DND-41 (cell line): Measurements from ENCODE around the gene PUS7L.

Experiments used
- ATAC-seq: fragments of 200-7000 bp; cut with Tn5 transposase; 3 replicates; pipeline ENCODE4 v1.9.1; 2021; ENCODE audit warnings: low read depth; ENCODE audit not compliant: insufficient read depth
- DNase-seq: peaks from one replicate; pipeline ENCODE4 v3.0.0-alpha.2; 2020
- H2AFZ ChIP-seq: 2 replicates; pipeline ENCODE4 v1.6.0; 2012; ENCODE audit warnings: low read depth, low read length
- H3K27ac ChIP-seq: 2 replicates; pipeline ENCODE4 v1.5.1; 2012; ENCODE audit warnings: low read length, inconsistent platforms
- H3K27me3 ChIP-seq: fragments of 200-600 bp; sonication (generic); 2 replicates; pipeline ENCODE4 v1.6.0; 2012; ENCODE audit warnings: low read length, mild to moderate bottlenecking, inconsistent platforms; ENCODE audit not compliant: insufficient read depth, poor library complexity
- H3K36me3 ChIP-seq: 2 replicates; pipeline ENCODE4 v1.5.1; 2012; ENCODE audit warnings: low read length, inconsistent platforms; ENCODE audit not compliant: insufficient read depth
- H3K4me1 ChIP-seq: 2 replicates; pipeline ENCODE4 v1.5.1; 2012; ENCODE audit warnings: mild to moderate bottlenecking, low read length; ENCODE audit not compliant: insufficient read depth
- H3K4me2 ChIP-seq: 2 replicates; pipeline ENCODE4 v1.6.0; 2012; ENCODE audit warnings: mild to moderate bottlenecking, moderate library complexity, low read length, inconsistent platforms; ENCODE audit not compliant: insufficient read depth
- H3K4me3 ChIP-seq, 2 experiments: fragments of 200-600 bp in 1 of 2; shearing (Covaris generic) in 1 of 2; 2 replicates each; pipeline ENCODE4 v1.5.1; 2012 to 2016; ENCODE audit warnings: inconsistent platforms in 2 of 2, low read length in 2 of 2, mild to moderate bottlenecking in 2 of 2, low read depth in 1 of 2, moderate library complexity in 1 of 2
- H3K79me2 ChIP-seq: 2 replicates; pipeline ENCODE4 v1.6.0; 2012; ENCODE audit warnings: low read length, inconsistent platforms; ENCODE audit not compliant: insufficient read depth
- H3K9ac ChIP-seq: 2 replicates; pipeline ENCODE4 v1.6.0; 2012; ENCODE audit warnings: low read depth, mild to moderate bottlenecking, inconsistent platforms, low read length, moderate library complexity
- H3K9me3 ChIP-seq: 2 replicates; pipeline ENCODE4 v1.5.1; 2012; ENCODE audit warnings: low read length, moderate library complexity, mild to moderate bottlenecking, inconsistent platforms; ENCODE audit not compliant: insufficient read depth, severe bottlenecking
- H4K20me1 ChIP-seq: 2 replicates; pipeline ENCODE4 v1.6.0; 2012; ENCODE audit warnings: low read length; ENCODE audit not compliant: insufficient read depth
- CTCF ChIP-seq: IDR thresholded peaks from 2 replicates; pipeline ENCODE4 v1.5.1; 2012; ENCODE audit warnings: borderline replicate concordance, low read length, moderate library complexity, mild to moderate bottlenecking; ENCODE audit not compliant: poor library complexity, severe bottlenecking; ENCODE audit errors: extremely low read depth
- EZH2 ChIP-seq: IDR thresholded peaks from 3 replicates; pipeline ENCODE4 v1.6.1; 2012; ENCODE audit warnings: borderline replicate concordance, low read depth, mild to moderate bottlenecking, moderate library complexity, low read length, inconsistent platforms; ENCODE audit not compliant: severe bottlenecking

PUS7L gene

GRCh38 chr12:43675048-43675904 lies 83.3 kb downstream of the PUS7L start:
- no peak for ATAC-seq
- no peak overlapping the region for H3K4me2 ChIP-seq
- no peaks in the 10 kb centered on the region for H3K27me3 ChIP-seq

GRCh38 chr12:43669373-43669772 lies 89.2 kb downstream of the PUS7L start:
- Histone ChIP-seq H3K9me3 (no peaks in the 10 kb centered on the region), H3K27me3 (no peaks in the 10 kb centered on the region), H3K4me3 (no peak overlapping the region), H3K4me1 (no peaks in the 10 kb centered on the region), H3K9ac (no peak overlapping the region), H3K79me2 (no peaks in the 10 kb centered on the region), H4K20me1 (no peaks in the 10 kb centered on the region), H2AFZ (no peak overlapping the region), H3K36me3 (no peaks in the 10 kb centered on the region), H3K4me2 (no peak overlapping the region), H3K27ac (no peak overlapping the region)
- DNase-seq (no peak), ATAC-seq (no peak)
- TF ChIP-seq EZH2 (no peak), CTCF (no peak)

More at GRCh38 chr12:43675048-43675904, 83.3 kb downstream of the PUS7L start:
- Histone ChIP-seq H3K4me1 (no peaks in the 10 kb centered on the region), H3K36me3 (no peaks in the 10 kb centered on the region), H3K4me3 (no peak overlapping the region), H3K9ac (no peak overlapping the region), H4K20me1 (no peaks in the 10 kb centered on the region), H3K9me3 (no peaks in the 10 kb centered on the region), H2AFZ (no peak overlapping the region), H3K79me2 (no peaks in the 10 kb centered on the region), H3K27ac (no peak overlapping the region)
- no peak for DNase-seq
- no peak for TF ChIP-seq CTCF
- no peak for TF ChIP-seq EZH2
